H1 (cell line): Measurements from ENCODE around the gene SLFN12L. TPM values are rescaled to one million over a fixed set of nuclear protein-coding genes. Genes with fewer than 3 reads are reported as not detected.

Source experiments
- CTCF ChIA-PET: fragments of 300-600 bp; sonication (Branson Sonifier 250); formaldehyde crosslinking; loops from one replicate; lab custom pipeline; 2021; ENCODE audit not compliant: partially characterized antibody; lab: Charles Lee
- POLR2A ChIA-PET: fragments of 300-600 bp; sonication (Branson Sonifier 250); formaldehyde crosslinking; loops from one replicate; lab custom pipeline; 2021; ENCODE audit warnings: inconsistent platforms; ENCODE audit not compliant: partially characterized antibody; lab: Charles Lee
- DNase-seq, 2 experiments: peaks; one replicate each; pipeline versions ENCODE4 v3.0.0 to v3.0.0-alpha.2; 2010 to 2022; ENCODE audit warnings: low spot score in 2 of 2, low read depth in 1 of 2, mixed read lengths in 1 of 2
- FAIRE-seq: peaks from 2 replicates; lab custom pipeline; 2011; peaks lifted over from hg19 to GRCh38; lab: Jason Lieb, UNC
- H2AFZ ChIP-seq: 2 replicates; pipeline ENCODE4 v1.8.1; 2012; ENCODE audit warnings: low read length, inconsistent platforms
- H2AK5ac ChIP-seq: 2 replicates; pipeline ENCODE4 v1.6.1; 2013; ENCODE audit warnings: low read depth, low read length
- H2BK120ac ChIP-seq: replicated peaks from 2 replicates; pipeline ENCODE3; 2013; ENCODE audit warnings: low read depth, low read length, inconsistent platforms
- H2BK12ac ChIP-seq: 2 replicates; pipeline ENCODE4 v1.6.1; 2013; ENCODE audit warnings: low read depth, low read length
- H2BK15ac ChIP-seq: 2 replicates; pipeline ENCODE4 v1.6.1; 2013; ENCODE audit warnings: low read length
- H2BK20ac ChIP-seq: 2 replicates; pipeline ENCODE4 v1.6.1; 2013; ENCODE audit warnings: low read length
- H2BK5ac ChIP-seq: 2 replicates; pipeline ENCODE4 v1.6.1; 2013; ENCODE audit warnings: low read depth, low read length
- H3K14ac ChIP-seq: 2 replicates; pipeline ENCODE4 v1.6.1; 2013; ENCODE audit warnings: inconsistent platforms; ENCODE audit not compliant: insufficient read length
- H3K18ac ChIP-seq: 2 replicates; pipeline ENCODE4 v1.6.1; 2013; ENCODE audit warnings: low read length; ENCODE audit errors: extremely low read depth
- H3K23ac ChIP-seq: 2 replicates; pipeline ENCODE4 v1.6.1; 2013; ENCODE audit warnings: inconsistent platforms; ENCODE audit not compliant: insufficient read length
- H3K23me2 ChIP-seq: 2 replicates; pipeline ENCODE4 v1.6.1; 2013; ENCODE audit warnings: low read depth, low read length
- H3K27ac ChIP-seq: 2 replicates; pipeline ENCODE4 v1.6.1; 2011; ENCODE audit warnings: low read depth, low read length, inconsistent platforms
- H3K27me3 ChIP-seq, 4 experiments: replicated peaks in 1 of 4; 1 replicate in 1 of 4; 2 replicates in 3 of 4; pipeline versions ENCODE4 v1.6.1 to v1.8.1; 2011 to 2013; ENCODE audit warnings: low read length in 3 of 4, mild to moderate bottlenecking in 3 of 4, inconsistent platforms in 2 of 4, mixed read lengths in 2 of 4, moderate library complexity in 1 of 4; ENCODE audit not compliant: control insufficient read depth in 3 of 4, insufficient read depth in 3 of 4; ENCODE audit errors: extremely low read depth in 1 of 4
- H3K36me3 ChIP-seq, 4 experiments: 2 replicates each; pipeline versions ENCODE4 v1.6.1 to v1.8.1; 2011 to 2013; ENCODE audit warnings: mild to moderate bottlenecking in 4 of 4, low read length in 3 of 4, moderate library complexity in 2 of 4, control low read depth in 1 of 4, inconsistent platforms in 1 of 4; ENCODE audit not compliant: insufficient read depth in 4 of 4, control insufficient read depth in 2 of 4
- H3K4ac ChIP-seq: replicated peaks from 2 replicates; pipeline ENCODE3; 2013; ENCODE audit warnings: low read length, low read depth, mixed read lengths, inconsistent platforms; ENCODE audit not compliant: insufficient read length
- H3K4me1 ChIP-seq, 4 experiments: replicated peaks in 1 of 4; 1 replicate in 1 of 4; 2 replicates in 3 of 4; pipeline versions ENCODE4 v1.6.1 to v1.8.1; 2011 to 2013; ENCODE audit warnings: low read length in 3 of 4, inconsistent platforms in 2 of 4, mixed read lengths in 1 of 4; ENCODE audit not compliant: insufficient read depth in 4 of 4, control insufficient read depth in 3 of 4
- H3K4me2 ChIP-seq, 2 experiments: 2 replicates each; pipeline versions ENCODE4 v1.6.1 to v1.8.1; 2011 to 2013; ENCODE audit warnings: low read depth in 2 of 2, low read length in 2 of 2, control low read depth in 1 of 2, inconsistent platforms in 1 of 2, mild to moderate bottlenecking in 1 of 2; ENCODE audit not compliant: insufficient read depth in 1 of 2
- H3K4me3 ChIP-seq, 4 experiments: fragments of 200-600, 300-600 bp in 1 of 4; sonication (generic), shearing (Covaris generic), sonication (Bioruptor Twin) in 1 of 4; 2 replicates each; pipeline versions ENCODE4 v1.5.1 to v1.8.1; 2011 to 2016; ENCODE audit warnings: low read length in 4 of 4, low read depth in 3 of 4, control low read depth in 2 of 4, inconsistent platforms in 2 of 4, mild to moderate bottlenecking in 2 of 4, mixed read lengths in 1 of 4, moderate library complexity in 1 of 4; ENCODE audit not compliant: insufficient read depth in 2 of 4; ENCODE audit errors: extremely low read depth in 1 of 4
- H3K56ac ChIP-seq: replicated peaks from 2 replicates; pipeline ENCODE3; 2013; ENCODE audit warnings: low read depth, mild to moderate bottlenecking, mixed read lengths, low read length, inconsistent platforms; ENCODE audit not compliant: insufficient read length
- H3K79me1 ChIP-seq: 2 replicates; pipeline ENCODE4 v1.6.1; 2013; ENCODE audit warnings: low read depth, low read length, control low read depth
- H3K79me2 ChIP-seq, 2 experiments: 2 replicates each; pipeline versions ENCODE4 v1.6.1 to v1.8.1; 2012 to 2013; ENCODE audit warnings: low read length in 2 of 2, mild to moderate bottlenecking in 2 of 2, inconsistent platforms in 1 of 2; ENCODE audit not compliant: insufficient read depth in 2 of 2, control insufficient read depth in 1 of 2
- H3K9ac ChIP-seq, 4 experiments: replicated peaks in 1 of 4; 1 replicate in 1 of 4; 2 replicates in 3 of 4; pipeline versions ENCODE4 v1.6.1 to v1.8.1; 2011 to 2013; ENCODE audit warnings: low read depth in 3 of 4, low read length in 3 of 4, control low read depth in 2 of 4, mild to moderate bottlenecking in 2 of 4, moderate library complexity in 2 of 4, inconsistent platforms in 1 of 4; ENCODE audit errors: extremely low read depth in 1 of 4
- H3K9me3 ChIP-seq, 2 experiments: 2 replicates each; pipeline versions ENCODE4 v1.6.1 to v1.8.1; 2012 to 2013; ENCODE audit warnings: mild to moderate bottlenecking in 2 of 2, moderate library complexity in 2 of 2, control low read depth in 1 of 2, inconsistent platforms in 1 of 2, low read depth in 1 of 2, low read length in 1 of 2, mixed read lengths in 1 of 2; ENCODE audit not compliant: insufficient read depth in 2 of 2
- H4K20me1 ChIP-seq, 2 experiments: replicated peaks in 1 of 2; 2 replicates each; pipeline versions ENCODE3 to v1.8.1; 2011 to 2013; ENCODE audit warnings: inconsistent platforms in 2 of 2, low read length in 2 of 2, mild to moderate bottlenecking in 1 of 2; ENCODE audit not compliant: insufficient read depth in 2 of 2, control insufficient read depth in 1 of 2
- H4K5ac ChIP-seq: 2 replicates; pipeline ENCODE4 v1.6.1; 2013; ENCODE audit warnings: low read length, low read depth, mixed read lengths, inconsistent platforms; ENCODE audit not compliant: insufficient read length
- H4K8ac ChIP-seq: 2 replicates; pipeline ENCODE4 v1.8.0; 2013; ENCODE audit warnings: mild to moderate bottlenecking, moderate library complexity, low read length, inconsistent platforms; ENCODE audit not compliant: insufficient read depth; ENCODE audit errors: extremely low read depth
- H4K91ac ChIP-seq: replicated peaks from 2 replicates; pipeline ENCODE3; 2013; ENCODE audit warnings: low read length, mixed read lengths, inconsistent platforms; ENCODE audit not compliant: insufficient read length
- ASH2L ChIP-seq: fragments of 200-600, 300-600 bp; sonication (generic); IDR thresholded peaks from one replicate; pipeline ENCODE4 v1.7.1; 2017; ENCODE audit warnings: low read length
- CTBP2 ChIP-seq: IDR thresholded peaks from 2 replicates; pipeline ENCODE4 v1.7.0; 2011; ENCODE audit warnings: borderline replicate concordance, mild to moderate bottlenecking, moderate library complexity, mixed read lengths, low read length; ENCODE audit not compliant: insufficient read depth, insufficient read length
- GABPA ChIP-seq: IDR thresholded peaks from 2 replicates; pipeline ENCODE4 v1.6.1; 2011; ENCODE audit warnings: mild to moderate bottlenecking, low read length, moderate library complexity, borderline replicate concordance; ENCODE audit not compliant: insufficient read depth
- KDM4A ChIP-seq: IDR thresholded peaks from one replicate; pipeline ENCODE4 v1.7.1; 2012; ENCODE audit warnings: low read depth, mild to moderate bottlenecking, moderate library complexity, low read length, inconsistent platforms; ENCODE audit not compliant: severe bottlenecking
- SP1 ChIP-seq: IDR thresholded peaks from 2 replicates; pipeline ENCODE4 v1.6.1; 2011; ENCODE audit warnings: low read depth, low read length
- WGBS, 2 experiments: shearing (Covaris generic) in 1 of 2; methylation state at CpG; one replicate each; pipeline versions ENCODE4 v1.1.6 to v1.1.7; 2013 to 2015; ENCODE audit warnings: low lambda C conversion rate in 2 of 2, mixed read lengths in 2 of 2, inconsistent platforms in 1 of 2, low coverage in 1 of 2, missing lambda C conversion rate in 1 of 2; ENCODE audit not compliant: insufficient replicate concordance in 2 of 2, insufficient coverage in 1 of 2, insufficient read length in 1 of 2; ENCODE audit errors: extremely low coverage in 1 of 2, missing lambda C conversion rate in 1 of 2; 5-methylcytosine and 5-hydroxymethylcytosine counted together
- polyA plus RNA-seq, 7 experiments: library from polyadenylated mRNA; depleted of rRNA in 3 of 7; stranded (reverse) in 5 of 7; unstranded in 2 of 7; fragments of >200 nt in 5 of 7; fragments of 200-250 nt in 2 of 7; gene quantifications; 1 replicate in 5 of 7; 2 replicates in 1 of 7; 4 replicates in 1 of 7; pipeline versions ENCODE4 v1.2.1 to v1.2.3, GENCODE V29; 2011 to 2013; ENCODE audit warnings: missing spikeins in 2 of 7, mixed read lengths in 2 of 7
- total RNA-seq: library from RNA; stranded (reverse); fragmentation: NEBNext Ultra II Directional; extraction: Animal tissue kit (Norgen Biotek cat#: 25700); gene quantifications from 2 replicates; pipeline ENCODE4 v1.2.1, GENCODE V29; 2021

The SLFN12L gene
- total and polyA plus RNA-seq, 2 of the 8 experiments (the other 6 are each of a cell fraction or from before 2014, with no cell fraction given) = not detected

DNA sequence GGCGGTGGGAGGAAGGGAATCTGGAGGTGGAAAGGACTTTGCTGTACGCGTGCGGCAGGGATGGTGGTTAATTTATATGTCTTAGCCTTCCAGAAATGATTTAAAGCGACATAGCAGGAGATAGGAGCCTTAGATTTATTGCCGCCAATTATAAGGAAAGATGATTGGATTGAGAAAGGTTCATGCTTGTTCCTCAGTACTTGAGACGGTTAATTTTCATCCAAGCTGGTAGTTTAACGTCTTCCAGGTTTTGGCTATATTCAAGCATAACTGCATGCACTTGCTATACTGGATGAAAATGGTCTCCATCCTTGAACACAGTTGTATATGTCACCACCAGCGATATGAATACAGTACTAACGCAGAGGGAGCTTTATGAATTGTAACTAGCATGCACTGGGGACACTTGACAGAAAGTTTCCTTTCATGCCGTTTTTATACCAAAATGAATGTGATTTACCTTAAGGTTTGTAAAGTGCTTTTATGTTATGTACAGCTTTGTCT is 41.5 kb upstream of the SLFN12L start:
- Histone ChIP-seq H3K23ac (no peak overlapping the region), H3K4me2 (peak overlapping the region; percentile 92 to 94), H3K4me1 (peaks cover 0 to 2% (median under 1%) of the 10 kb centered on the region in 4 experiments; a peak in 1 of 7 replicates), H2BK20ac (no peak overlapping the region), H2BK15ac (no peak overlapping the region; the same call in 1 of the 2 replicates), H3K9ac (peak overlapping the region; percentile 80 to 90 (median 82)), H4K8ac (peak overlapping the region; percentile 95; the same call in 1 of the 2 replicates), H2AFZ (peak overlapping the region; percentile 27), H3K56ac (peak overlapping the region; percentile 52), H3K27ac (peak overlapping the region; percentile 58), H3K4ac (no peak overlapping the region), H3K9me3 (no peaks in the 10 kb centered on the region), H2BK5ac (peak overlapping the region; percentile 81; the same call in 1 of the 2 replicates), H3K27me3 (peaks cover 0 to 5% (median 0%) of the 10 kb centered on the region in 4 experiments; a peak in 2 of 7 replicates), H2BK12ac (no peak overlapping the region), H3K79me2 (no peaks in the 10 kb centered on the region), H3K36me3 (peaks cover 0 to 16% (median 0%) of the 10 kb centered on the region in 4 experiments; a peak in 2 of 8 replicates), H2AK5ac (no peak overlapping the region), H4K5ac (peak overlapping the region; percentile 70), H4K91ac (no peak overlapping the region), H3K4me3 (peak overlapping the region; percentile 81 to 85 (median 84)), H3K23me2 (peaks cover 8% of the 10 kb centered on the region), H3K18ac (peak overlapping the region; percentile 27; the same call in 1 of the 2 replicates), H3K14ac (no peak overlapping the region), H4K20me1 (no peaks in the 10 kb centered on the region), H3K79me1 (no peaks in the 10 kb centered on the region), H2BK120ac (no peak overlapping the region)
- TF ChIP-seq SP1 (no peak), KDM4A (no peak), ASH2L (peak; percentile 18), CTBP2 (no peak), GABPA (no peak)
- ChIA-PET POLR2A (interaction anchor here (0.8 to 2.7 kb wide), 12 partner anchors 8 to 231 kb away, joined by 3 to 14 read pairs (median 4); partner anchors contain the start of gene AP2B1), CTCF (interaction anchor here (0.8 to 1.4 kb wide), 5 partner anchors 8 to 204 kb away, joined by 3 to 4 read pairs (median 3); partner anchors contain the start of gene AP2B1)
- WGBS, 2 experiments = 9% methylated on average over 11 of the region's 11 CpGs; no CpG with 5 or more reads in 1 of the 2 experiments
- FAIRE-seq (no peak), DNase-seq (no peak)
